ENCODE data around the gene DGKG. TPM values are rescaled to one million over a fixed set of nuclear protein-coding genes. Genes with fewer than 3 reads are reported as not detected.

Gene DGKG
- total and polyA plus RNA-seq, 12 donors = 7.2 to 75.7 (median 41.4) TPM

- no peak for ATAC-seq
- TF ChIP-seq CTCF (IDR thresholded peaks at IDR 0.05) = no peak
- Histone ChIP-seq H3K27me3 (no peaks in the 10 kb centered on the region), H3K27ac (no peak overlapping the region), H3K9me3 (no peaks in the 10 kb centered on the region), H3K36me3 (peaks cover 0 to 36% (median 0%) of the 10 kb centered on the region in 9 donors), H3K4me1 (no peaks in the 10 kb centered on the region), H3K4me3 (no peak overlapping the region)
- no peak for DNase-seq
- WGBS, 2 donors = 55 to 64% methylated on average over 4 of the region's 4 CpGs
- intact Hi-C loops (cut with DNase I) = no loop called here
Observed at GRCh38 chr3:186299327-186299726, 62.7 kb downstream of the DGKG start.

GRCh38 chr3:186298876-186299275 is 63.2 kb downstream of the DGKG start:
- Histone ChIP-seq H3K9me3 (no peaks in the 10 kb centered on the region), H3K4me3 (no peak overlapping the region), H3K36me3 (peaks cover 0 to 37% (median 0%) of the 10 kb centered on the region in 9 donors), H3K4me1 (no peaks in the 10 kb centered on the region), H3K27me3 (no peaks in the 10 kb centered on the region), H3K27ac (no peak overlapping the region)
- WGBS, 2 donors = 56 to 66% methylated on average over 2 of the region's 2 CpGs
- ATAC-seq = no peak
- no peak for TF ChIP-seq CTCF (IDR thresholded peaks at IDR 0.05)
- no peak for DNase-seq
- intact Hi-C loops (cut with DNase I) = no loop called here

GRCh38 chr3:186290796-186291195 is 71.2 kb downstream of the DGKG start:
- Histone ChIP-seq H3K4me1 (peaks cover 0 to 14% (median 0%) of the 10 kb centered on the region in 9 donors), H3K36me3 (peaks cover 0 to 49% (median 0%) of the 10 kb centered on the region in 9 donors), H3K27me3 (no peaks in the 10 kb centered on the region), H3K9me3 (no peaks in the 10 kb centered on the region), H3K4me3 (no peak overlapping the region), H3K27ac (no peak overlapping the region)
- DNase-seq (no peak), ATAC-seq (no peak)
- intact Hi-C loops (cut with DNase I) = no loop called here
- 88% methylated on average over 2 of the region's 2 CpGs for WGBS, 2 donors
- TF ChIP-seq CTCF (IDR thresholded peaks at IDR 0.05) = no peak

GRCh38 chr3:186287711-186288110 is 74.3 kb downstream of the DGKG start:
- H3K4me1 ChIP-seq = peaks cover 0 to 14% (median 0%) of the 10 kb centered on the region in 9 donors
- peak in 2 of 8 donors; percentile 25 to 39 for ATAC-seq
- no peak for TF ChIP-seq CTCF (IDR thresholded peaks at IDR 0.05)
- no peak overlapping the region for H3K27ac ChIP-seq
- intact Hi-C loops (cut with DNase I) = no loop called here
- H3K27me3 ChIP-seq = no peaks in the 10 kb centered on the region
- H3K36me3 ChIP-seq = peaks cover 0 to 42% (median 0%) of the 10 kb centered on the region in 9 donors
- no peak overlapping the region for H3K4me3 ChIP-seq
- no peak for DNase-seq
- no peaks in the 10 kb centered on the region for H3K9me3 ChIP-seq

All from heart right ventricle (tissue), 16 donors.